Measurements from ENCODE around the gene KIRREL2. TPM values are rescaled to one million over a fixed set of nuclear protein-coding genes. Genes with fewer than 3 reads are reported as not detected.
"Not testable (repeated sequence)": the region's sequence is repeated elsewhere in the genome, so short reads cannot be mapped to it uniquely, and the experiment has no call there.

KIRREL2 gene
- total and polyA plus RNA-seq, 4 donors, result not detected

DNA sequence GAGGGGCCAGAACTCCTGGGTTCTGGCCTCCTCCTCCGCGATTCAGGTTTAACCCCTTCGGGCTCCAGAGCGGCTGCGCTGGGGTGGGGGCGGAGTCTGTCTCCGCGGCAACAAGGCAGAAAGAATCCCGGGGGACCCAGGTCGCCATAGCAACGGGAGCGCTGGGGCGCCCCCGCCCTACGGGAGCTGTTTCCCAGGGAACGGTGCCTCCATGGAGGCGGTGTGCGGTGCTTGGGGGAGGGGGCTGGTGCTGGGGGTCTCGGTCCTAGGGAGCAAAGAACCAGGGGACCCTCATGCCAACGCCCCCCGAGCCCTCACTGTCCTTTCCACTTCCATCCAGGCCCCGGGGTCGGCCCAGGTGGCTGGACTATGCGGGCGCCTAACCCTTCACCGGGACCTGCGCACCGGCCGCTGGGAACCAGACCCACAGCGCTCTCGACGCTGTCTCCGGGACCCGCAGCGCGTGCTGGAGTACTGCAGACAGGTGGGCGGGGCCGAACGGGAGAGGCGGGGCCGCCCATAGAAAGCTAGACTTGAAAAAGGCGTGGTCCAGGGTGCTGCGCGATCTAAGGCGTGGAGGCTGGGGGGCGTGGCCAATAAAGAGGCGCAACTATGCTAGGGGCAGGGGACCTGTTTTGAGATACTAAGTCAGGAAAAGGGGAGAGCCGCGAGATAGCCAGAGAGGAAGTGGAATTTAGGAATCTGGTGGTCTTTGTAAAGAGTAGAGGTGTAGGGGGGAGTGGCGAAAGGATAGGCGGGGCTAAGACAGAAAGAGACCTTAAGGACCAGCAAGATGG is 12.8 kb downstream of the KIRREL2 start (continued):
- TF ChIP-seq, protein P1, sequence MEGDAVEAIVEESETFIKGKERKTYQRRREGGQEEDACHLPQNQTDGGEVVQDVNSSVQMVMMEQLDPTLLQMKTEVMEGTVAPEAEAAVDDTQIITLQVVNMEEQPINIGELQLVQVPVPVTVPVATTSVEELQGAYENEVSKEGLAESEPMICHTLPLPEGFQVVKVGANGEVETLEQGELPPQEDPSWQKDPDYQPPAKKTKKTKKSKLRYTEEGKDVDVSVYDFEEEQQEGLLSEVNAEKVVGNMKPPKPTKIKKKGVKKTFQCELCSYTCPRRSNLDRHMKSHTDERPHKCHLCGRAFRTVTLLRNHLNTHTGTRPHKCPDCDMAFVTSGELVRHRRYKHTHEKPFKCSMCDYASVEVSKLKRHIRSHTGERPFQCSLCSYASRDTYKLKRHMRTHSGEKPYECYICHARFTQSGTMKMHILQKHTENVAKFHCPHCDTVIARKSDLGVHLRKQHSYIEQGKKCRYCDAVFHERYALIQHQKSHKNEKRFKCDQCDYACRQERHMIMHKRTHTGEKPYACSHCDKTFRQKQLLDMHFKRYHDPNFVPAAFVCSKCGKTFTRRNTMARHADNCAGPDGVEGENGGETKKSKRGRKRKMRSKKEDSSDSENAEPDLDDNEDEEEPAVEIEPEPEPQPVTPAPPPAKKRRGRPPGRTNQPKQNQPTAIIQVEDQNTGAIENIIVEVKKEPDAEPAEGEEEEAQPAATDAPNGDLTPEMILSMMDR (IDR thresholded peaks at IDR 0.05; ENCODE audit: low read depth, low read length, missing input control), result no peak

- H3K4me1 ChIP-seq (ENCODE audit: control insufficient read depth in 4 of 4, insufficient read depth in 4 of 4, low read length in 3 of 4), result peaks cover 3 to 17% (median 10%) of the 10 kb centered on the region in 4 donors
- not testable (repeated sequence) for H3K36me3 ChIP-seq (ENCODE audit: control insufficient read depth in 4 of 4, insufficient read depth in 3 of 4, low read depth in 1 of 4, low read length in 3 of 4); H3K27ac ChIP-seq (ENCODE audit: low read depth in 1 of 2, low read length in 2 of 2); H3K4me3 ChIP-seq (ENCODE audit: low read depth in 1 of 3, low read length in 3 of 3); DNase-seq (ENCODE audit: low spot score); H3K27me3 ChIP-seq (ENCODE audit: control insufficient read depth in 4 of 4, insufficient read depth in 4 of 4, low read length in 3 of 4); H3K9me3 ChIP-seq (ENCODE audit: control insufficient read depth in 4 of 4, low read length in 3 of 4); H3K9ac ChIP-seq (ENCODE audit: low read depth in 1 of 2, low read length in 2 of 2)
- 36% methylated on average over 26 of the region's 26 CpGs for WGBS
These were observed 13.5 kb downstream of the KIRREL2 start for GRCh38 chr19:35870124-35870736.

- TF ChIP-seq ATF3 (IDR thresholded peaks at IDR 0.05) (no peak), HNF4A (conservative IDR thresholded peaks at IDR 0.05) (no peak), FOXA1 (IDR thresholded peaks at IDR 0.05) (no peak), TAF1 (conservative IDR thresholded peaks at IDR 0.05) (no peak), HNF4G (IDR thresholded peaks at IDR 0.05) (no peak), SP1 (IDR thresholded peaks at IDR 0.05) (no peak), YY1 (IDR thresholded peaks at IDR 0.05) (no peak), ZBTB33 (IDR thresholded peaks at IDR 0.05) (no peak), RXRA (IDR thresholded peaks at IDR 0.05) (no peak), NR2F2 (IDR thresholded peaks at IDR 0.05) (no peak), EGR1 (IDR thresholded peaks at IDR 0.05; ENCODE audit: low read depth in 2 of 2) (no peak), JUND (IDR thresholded peaks at IDR 0.05) (no peak)
- TF ChIP-seq, protein P1 (IDR thresholded peaks at IDR 0.05; ENCODE audit: low read depth, low read length, missing input control), result no peak
- TF ChIP-seq, protein P2, sequence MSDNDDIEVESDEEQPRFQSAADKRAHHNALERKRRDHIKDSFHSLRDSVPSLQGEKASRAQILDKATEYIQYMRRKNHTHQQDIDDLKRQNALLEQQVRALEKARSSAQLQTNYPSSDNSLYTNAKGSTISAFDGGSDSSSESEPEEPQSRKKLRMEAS (IDR thresholded peaks at IDR 0.05), result no peak
- TF ChIP-seq, protein P3, sequence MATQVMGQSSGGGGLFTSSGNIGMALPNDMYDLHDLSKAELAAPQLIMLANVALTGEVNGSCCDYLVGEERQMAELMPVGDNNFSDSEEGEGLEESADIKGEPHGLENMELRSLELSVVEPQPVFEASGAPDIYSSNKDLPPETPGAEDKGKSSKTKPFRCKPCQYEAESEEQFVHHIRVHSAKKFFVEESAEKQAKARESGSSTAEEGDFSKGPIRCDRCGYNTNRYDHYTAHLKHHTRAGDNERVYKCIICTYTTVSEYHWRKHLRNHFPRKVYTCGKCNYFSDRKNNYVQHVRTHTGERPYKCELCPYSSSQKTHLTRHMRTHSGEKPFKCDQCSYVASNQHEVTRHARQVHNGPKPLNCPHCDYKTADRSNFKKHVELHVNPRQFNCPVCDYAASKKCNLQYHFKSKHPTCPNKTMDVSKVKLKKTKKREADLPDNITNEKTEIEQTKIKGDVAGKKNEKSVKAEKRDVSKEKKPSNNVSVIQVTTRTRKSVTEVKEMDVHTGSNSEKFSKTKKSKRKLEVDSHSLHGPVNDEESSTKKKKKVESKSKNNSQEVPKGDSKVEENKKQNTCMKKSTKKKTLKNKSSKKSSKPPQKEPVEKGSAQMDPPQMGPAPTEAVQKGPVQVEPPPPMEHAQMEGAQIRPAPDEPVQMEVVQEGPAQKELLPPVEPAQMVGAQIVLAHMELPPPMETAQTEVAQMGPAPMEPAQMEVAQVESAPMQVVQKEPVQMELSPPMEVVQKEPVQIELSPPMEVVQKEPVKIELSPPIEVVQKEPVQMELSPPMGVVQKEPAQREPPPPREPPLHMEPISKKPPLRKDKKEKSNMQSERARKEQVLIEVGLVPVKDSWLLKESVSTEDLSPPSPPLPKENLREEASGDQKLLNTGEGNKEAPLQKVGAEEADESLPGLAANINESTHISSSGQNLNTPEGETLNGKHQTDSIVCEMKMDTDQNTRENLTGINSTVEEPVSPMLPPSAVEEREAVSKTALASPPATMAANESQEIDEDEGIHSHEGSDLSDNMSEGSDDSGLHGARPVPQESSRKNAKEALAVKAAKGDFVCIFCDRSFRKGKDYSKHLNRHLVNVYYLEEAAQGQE (IDR thresholded peaks at IDR 0.05), result no peak
These were observed 14.1 kb downstream of the KIRREL2 start for GRCh38 chr19:35870798-35871197.

More at GRCh38 chr19:35870798-35871197, 14.1 kb downstream of the KIRREL2 start:
- no peak overlapping the region for H3K27ac ChIP-seq (ENCODE audit: low read depth in 1 of 2, low read length in 2 of 2)
- no peak overlapping the region for H3K4me3 ChIP-seq (ENCODE audit: low read depth in 1 of 3, low read length in 3 of 3)
- H3K9ac ChIP-seq (ENCODE audit: low read depth in 1 of 2, low read length in 2 of 2), result no peak overlapping the region
- 69% methylated on average over 12 of the region's 12 CpGs for WGBS
- peaks cover 0 to 3% (median 2%) of the 10 kb centered on the region in 4 donors for H3K27me3 ChIP-seq (ENCODE audit: control insufficient read depth in 4 of 4, insufficient read depth in 4 of 4, low read length in 3 of 4)
- H3K9me3 ChIP-seq (ENCODE audit: control insufficient read depth in 4 of 4, low read length in 3 of 4), result no peaks in the 10 kb centered on the region
- no peaks in the 10 kb centered on the region for H3K36me3 ChIP-seq (ENCODE audit: control insufficient read depth in 4 of 4, insufficient read depth in 3 of 4, low read depth in 1 of 4, low read length in 3 of 4)
- peaks cover 3 to 17% (median 10%) of the 10 kb centered on the region in 4 donors for H3K4me1 ChIP-seq (ENCODE audit: control insufficient read depth in 4 of 4, insufficient read depth in 4 of 4, low read length in 3 of 4)
- no peak for DNase-seq (ENCODE audit: low spot score)

Data from liver (tissue), 9 donors.